Lung microvascular endothelial cell (primary cell): Measurements from ENCODE around the gene MMS19. TPM values are rescaled to one million over a fixed set of nuclear protein-coding genes. Genes with fewer than 3 reads are reported as not detected.
A peak's percentile ranks its signal among the peaks of the same experiment; 100 is the strongest.

ENCODE experiments used
- DNase-seq, 2 donors: peaks; one replicate each; pipeline versions ENCODE4 v3.0.0 to v3.0.0-alpha.2; 2010; ENCODE audit warnings: low read depth in 2 of 2
- total RNA-seq: library from RNA; depleted of rRNA; stranded (reverse); fragments of >200 nt; gene quantifications from 2 replicates; pipeline ENCODE4 v1.2.1, GENCODE V29; 2014

The MMS19 gene, protein sequence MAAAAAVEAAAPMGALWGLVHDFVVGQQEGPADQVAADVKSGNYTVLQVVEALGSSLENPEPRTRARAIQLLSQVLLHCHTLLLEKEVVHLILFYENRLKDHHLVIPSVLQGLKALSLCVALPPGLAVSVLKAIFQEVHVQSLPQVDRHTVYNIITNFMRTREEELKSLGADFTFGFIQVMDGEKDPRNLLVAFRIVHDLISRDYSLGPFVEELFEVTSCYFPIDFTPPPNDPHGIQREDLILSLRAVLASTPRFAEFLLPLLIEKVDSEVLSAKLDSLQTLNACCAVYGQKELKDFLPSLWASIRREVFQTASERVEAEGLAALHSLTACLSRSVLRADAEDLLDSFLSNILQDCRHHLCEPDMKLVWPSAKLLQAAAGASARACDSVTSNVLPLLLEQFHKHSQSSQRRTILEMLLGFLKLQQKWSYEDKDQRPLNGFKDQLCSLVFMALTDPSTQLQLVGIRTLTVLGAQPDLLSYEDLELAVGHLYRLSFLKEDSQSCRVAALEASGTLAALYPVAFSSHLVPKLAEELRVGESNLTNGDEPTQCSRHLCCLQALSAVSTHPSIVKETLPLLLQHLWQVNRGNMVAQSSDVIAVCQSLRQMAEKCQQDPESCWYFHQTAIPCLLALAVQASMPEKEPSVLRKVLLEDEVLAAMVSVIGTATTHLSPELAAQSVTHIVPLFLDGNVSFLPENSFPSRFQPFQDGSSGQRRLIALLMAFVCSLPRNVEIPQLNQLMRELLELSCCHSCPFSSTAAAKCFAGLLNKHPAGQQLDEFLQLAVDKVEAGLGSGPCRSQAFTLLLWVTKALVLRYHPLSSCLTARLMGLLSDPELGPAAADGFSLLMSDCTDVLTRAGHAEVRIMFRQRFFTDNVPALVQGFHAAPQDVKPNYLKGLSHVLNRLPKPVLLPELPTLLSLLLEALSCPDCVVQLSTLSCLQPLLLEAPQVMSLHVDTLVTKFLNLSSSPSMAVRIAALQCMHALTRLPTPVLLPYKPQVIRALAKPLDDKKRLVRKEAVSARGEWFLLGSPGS
- 39.7 and 47.2 TPM in 2 replicates for total RNA-seq

GRCh38 chr10:97498076-97498840 lies at the start of gene MMS19:
MMS19 (minus strand) TSS chr10:97498422; CDS start chr10:97498384, 38 bp downstream.
- peak; percentile 99 for DNase-seq

GRCh38 chr10:97547962-97548361 lies 49.7 kb upstream of the MMS19 start:
- no peak for DNase-seq

GRCh38 chr10:97547271-97547600 lies 49.0 kb upstream of the MMS19 start:
- DNase-seq = no peak

DNA sequence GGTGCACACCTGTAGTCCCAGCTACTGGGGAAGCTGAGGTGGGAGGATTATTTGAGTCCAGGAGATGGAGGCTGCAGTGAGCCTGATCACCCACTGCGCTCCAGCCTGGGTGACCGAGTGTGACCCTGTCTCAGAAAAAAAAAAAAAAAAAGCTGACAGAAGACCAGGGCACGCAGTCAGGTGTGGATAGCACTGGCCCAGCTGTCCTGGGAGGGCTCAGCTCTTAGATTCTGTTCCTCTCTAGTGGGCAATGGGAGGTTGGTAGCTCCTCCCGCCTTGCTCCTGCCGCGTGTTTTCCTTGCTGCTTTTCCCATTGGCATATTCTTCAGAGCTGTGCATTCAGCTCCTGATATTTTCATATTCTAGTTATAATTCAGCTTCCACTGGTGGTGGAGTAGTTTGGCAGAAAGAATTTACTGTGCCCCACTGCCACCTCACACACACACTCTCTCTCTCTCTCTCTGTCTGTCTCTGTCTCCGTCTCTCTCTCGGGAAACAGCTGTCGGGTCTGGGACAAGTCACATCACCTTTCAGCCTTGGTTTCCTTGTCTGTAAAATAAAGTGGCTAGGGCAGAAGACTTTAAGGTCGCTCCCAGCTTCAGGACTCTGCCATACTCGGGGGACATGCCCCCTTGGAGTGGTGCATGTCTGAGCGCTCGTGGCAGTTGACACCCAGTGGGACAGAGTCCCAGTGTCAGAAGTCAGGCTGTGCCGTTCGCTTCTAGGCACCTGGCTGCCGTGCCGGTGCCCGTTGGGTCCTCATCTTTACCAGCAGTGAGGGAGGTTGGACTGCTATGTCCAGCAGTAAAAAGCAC lies 48.4 kb upstream of the MMS19 start:
- peak in 1 of 2 donors; percentile 36 for DNase-seq

DNA sequence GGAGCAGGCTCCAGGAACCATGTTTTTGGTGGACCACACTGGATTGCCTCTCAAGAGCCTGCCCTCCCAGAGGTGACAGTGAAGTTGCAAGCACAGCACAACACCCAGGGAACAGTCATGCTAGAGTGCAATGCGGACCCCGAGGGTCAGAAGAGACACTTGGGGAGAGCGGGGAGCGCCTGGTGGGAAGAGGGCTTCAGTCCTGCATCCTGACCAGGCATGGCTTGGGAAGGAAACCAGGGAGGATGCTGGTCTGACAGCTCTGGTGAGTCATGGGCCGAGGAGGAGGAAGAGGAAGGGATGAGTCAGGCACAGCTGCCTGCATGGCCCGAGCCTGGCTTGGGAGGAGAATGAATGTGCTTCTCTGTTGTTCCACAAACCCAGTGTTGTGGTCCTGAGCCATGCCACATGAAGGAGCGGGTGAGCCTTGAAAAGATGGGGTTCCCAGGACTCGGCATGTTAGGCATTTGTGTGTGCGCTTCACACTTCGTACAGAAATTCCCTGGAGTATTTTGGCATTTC lies 44.9 kb upstream of the MMS19 start:
- DNase-seq = peak; percentile 95 to 100

- DNase-seq = peak; percentile 93 to 98
Measured at GRCh38 chr10:97542169-97543024, 44.2 kb upstream of the MMS19 start.

DNA sequence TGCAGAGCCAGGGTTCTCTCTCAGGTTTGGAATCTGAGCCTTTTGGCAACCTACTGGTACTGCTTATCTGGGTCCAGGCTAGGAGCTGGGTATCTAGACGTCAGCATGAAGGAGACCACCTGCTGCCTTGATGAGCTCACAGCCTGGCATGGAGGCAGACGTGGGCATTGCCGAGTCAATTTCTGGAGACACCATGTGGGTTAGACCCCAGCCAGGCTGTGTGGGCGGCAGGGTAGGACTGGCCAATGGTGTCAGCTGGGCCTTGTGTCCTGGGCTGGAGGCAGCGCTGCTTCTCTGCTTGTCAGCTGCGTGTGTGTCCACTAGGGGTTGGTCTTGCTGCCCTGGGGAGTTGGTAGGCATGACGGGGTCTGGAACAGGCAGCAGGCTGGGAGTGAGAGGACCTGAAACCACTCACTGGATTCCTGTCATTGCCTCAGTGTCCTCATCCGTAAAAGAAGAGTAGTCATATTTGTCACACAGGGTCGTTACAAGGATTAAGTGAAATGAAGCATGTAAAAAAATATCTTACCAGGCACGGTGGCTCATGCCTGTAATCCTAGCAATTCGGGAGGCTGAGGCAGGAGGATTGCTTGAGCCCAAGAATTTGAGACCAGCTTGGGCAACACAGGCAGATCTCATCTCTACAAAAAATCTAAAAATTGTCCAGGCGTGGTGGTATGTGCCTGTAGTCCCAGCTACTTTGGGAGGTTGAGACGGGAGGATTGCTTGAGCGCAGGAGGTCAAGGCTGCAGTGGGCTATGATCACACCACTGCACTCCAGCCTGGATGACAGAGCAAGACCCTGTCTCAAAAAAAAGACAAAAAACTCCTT lies 42.7 kb upstream of the MMS19 start:
- no peak for DNase-seq

DNA sequence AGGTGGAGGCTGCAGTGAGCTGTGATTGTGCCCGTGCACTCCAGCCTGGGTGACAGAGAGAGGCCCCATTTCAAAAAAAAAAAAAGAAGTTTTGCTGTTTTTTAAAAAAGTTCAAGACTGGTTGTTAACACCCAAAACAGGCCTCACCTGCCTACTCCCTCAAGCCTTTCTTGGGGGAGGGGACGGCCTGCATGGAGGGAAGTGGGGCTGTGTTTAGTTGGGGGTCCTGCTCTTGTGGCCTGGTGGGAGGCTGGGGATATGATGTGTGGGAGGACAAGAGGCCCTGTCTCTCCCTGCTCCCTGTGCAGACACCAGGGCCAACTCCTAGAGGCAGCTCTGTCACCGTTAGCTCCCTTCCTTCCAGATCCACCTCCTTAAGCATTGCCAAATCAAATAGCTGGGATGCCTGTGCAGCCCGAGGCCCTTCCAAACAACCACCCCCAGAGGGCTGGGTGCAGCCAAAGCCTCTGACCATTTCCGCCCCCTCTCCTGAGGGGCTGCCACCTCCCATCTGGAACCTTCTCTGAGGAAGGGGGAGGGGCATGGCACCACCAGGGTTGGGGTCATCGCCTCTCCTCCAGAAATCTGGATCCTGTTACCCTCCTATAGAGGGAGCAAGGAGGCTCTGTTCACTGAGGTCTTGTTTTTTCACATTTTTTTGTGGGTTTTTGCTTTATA lies 41.4 kb upstream of the MMS19 start:
- no peak for DNase-seq

- no peak for DNase-seq
Measured at GRCh38 chr10:97538839-97539238, 40.6 kb upstream of the MMS19 start.

GRCh38 chr10:97538411-97538810 lies 40.2 kb upstream of the MMS19 start:
- peak in 1 of 2 donors; percentile 71 for DNase-seq

DNA sequence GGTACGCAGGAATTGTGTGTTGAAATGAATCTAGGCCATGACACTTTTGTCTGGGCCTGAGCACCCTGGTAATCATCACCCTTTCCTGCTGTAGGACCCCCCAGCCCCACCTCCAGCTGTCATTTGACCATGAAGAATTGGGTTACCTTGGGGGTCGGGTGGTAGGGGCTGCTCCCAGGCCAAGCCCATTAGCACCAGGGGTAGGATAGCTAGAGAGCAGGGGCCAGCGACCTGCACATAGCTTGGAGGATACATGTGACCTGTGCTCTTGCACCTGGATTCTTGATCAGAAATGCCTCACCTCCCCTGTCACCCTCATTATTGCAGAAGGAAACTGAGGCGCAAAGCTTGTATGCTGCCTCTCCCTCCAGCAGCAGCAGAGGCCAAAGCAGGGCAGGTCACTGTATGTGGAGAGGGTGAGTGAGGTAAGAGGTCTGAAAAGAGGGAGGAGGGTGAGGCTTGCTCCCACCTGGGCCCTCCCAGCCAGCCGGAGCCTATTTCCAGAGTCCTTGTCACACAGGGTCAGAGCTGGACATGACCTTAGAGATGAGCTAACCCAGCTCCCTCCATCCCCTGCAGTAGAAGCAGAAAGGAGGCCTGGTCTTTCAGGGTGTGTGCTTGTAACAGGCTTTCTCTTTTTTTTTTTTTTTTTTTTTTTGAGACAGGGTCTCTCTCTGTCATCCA lies 39.1 kb upstream of the MMS19 start:
- DNase-seq = no peak

DNA sequence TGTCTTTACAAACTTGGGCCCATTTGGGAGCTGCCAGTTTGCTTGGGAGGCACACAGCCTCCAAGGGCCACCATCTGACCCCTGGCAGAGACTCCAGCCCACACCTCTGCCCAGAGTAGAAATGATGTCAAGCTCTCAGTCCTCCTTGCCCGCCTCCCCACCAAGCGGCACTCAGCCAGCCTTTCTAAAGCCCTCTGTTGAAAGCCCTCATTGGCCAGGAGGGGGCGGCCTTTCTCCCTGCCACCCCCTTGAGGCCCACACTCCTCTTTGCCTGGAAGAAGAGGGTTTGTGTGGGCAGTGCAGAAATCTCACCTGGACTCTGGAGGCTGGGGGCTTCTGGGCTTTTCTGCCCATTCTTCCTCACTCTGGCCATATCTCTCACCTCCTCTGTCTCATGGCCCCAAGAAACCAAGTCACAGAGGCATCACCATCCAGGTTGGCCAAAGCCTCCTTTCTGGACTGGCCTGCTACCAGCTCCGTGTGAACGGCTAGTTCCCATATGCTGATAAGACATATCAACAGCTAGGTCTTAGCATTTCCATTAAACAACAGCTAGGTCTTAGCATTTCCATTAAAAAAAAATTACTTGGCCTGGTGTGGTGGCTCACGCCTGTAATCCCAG lies 36.6 kb upstream of the MMS19 start:
- peak; percentile 69 to 72 for DNase-seq

DNA sequence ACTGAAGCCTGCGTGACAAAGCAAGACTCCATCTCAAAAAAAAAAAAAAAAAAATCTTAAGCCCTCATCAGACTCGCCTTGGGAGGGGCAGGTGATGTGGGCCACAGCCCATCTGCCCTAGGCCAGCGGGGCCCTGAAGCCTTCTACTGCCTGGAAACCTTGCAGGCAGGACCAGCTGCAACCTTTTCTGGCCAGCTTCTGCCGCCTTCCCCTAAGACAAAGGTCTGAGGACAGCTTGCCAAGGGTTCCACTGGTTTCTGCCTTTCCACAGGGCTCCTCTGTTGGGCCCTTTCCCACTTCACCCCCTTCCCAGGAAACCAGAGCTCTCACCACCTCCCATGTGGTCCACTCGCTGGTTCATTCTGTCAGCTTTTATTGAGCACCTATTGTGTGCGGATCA lies 35.7 kb upstream of the MMS19 start:
- no peak for DNase-seq

DNA sequence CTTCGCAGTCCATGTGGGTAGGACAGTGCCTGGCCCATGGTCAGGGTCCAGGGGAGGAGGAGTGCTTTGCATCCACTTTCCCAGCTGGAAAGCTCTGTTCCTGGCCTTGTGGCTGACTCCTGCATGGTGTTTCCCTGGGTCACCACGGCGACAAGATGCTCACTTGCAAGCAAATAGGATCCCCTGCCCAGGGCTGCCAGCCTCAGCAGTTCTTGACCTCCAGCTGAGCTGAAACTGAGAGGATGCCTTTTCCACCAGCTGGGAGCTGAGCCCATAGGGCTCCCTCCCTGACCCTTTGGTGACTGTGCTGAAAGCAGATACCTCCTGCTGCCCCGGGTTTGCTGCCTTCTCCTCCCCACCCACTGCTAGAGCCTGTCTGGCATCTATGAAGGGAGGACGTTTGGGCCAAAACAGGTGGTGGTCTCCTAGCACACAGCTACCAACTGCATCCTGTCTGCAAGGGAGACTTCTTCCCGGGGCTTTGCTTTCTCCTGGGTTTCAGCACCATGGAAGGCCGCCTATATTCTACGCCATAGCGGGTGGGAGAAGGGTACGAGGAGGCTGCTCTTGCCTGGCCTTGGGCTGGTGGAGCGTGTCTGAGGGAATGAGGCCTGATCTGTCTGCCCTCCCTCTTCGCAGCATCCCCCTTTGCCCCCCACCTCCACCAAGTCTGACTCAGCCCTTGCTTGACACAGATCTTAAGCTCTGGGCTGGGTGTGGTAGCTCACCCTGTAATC lies 34.9 kb upstream of the MMS19 start:
- DNase-seq = peak in 1 of 2 donors; percentile 41

- DNase-seq = peak in 1 of 2 donors; percentile 70
Measured at GRCh38 chr10:97531401-97531986, 33.3 kb upstream of the MMS19 start.
